Activated CD4-positive, CD25-positive, alpha-beta regulatory T cell treated with anti-CD3 and anti-CD28 coated beads, Interleukin-2, amount 50 U/mL, for 16 hours (primary cell): ENCODE data around the gene EN1.
A peak's percentile ranks its signal among the peaks of the same experiment; 100 is the strongest.

Experiments used
- DNase-seq: peaks from one replicate; pipeline ENCODE4 v3.0.0-alpha.2; 2020; ENCODE audit warnings: low read depth, low spot score

EN1 gene

DNA sequence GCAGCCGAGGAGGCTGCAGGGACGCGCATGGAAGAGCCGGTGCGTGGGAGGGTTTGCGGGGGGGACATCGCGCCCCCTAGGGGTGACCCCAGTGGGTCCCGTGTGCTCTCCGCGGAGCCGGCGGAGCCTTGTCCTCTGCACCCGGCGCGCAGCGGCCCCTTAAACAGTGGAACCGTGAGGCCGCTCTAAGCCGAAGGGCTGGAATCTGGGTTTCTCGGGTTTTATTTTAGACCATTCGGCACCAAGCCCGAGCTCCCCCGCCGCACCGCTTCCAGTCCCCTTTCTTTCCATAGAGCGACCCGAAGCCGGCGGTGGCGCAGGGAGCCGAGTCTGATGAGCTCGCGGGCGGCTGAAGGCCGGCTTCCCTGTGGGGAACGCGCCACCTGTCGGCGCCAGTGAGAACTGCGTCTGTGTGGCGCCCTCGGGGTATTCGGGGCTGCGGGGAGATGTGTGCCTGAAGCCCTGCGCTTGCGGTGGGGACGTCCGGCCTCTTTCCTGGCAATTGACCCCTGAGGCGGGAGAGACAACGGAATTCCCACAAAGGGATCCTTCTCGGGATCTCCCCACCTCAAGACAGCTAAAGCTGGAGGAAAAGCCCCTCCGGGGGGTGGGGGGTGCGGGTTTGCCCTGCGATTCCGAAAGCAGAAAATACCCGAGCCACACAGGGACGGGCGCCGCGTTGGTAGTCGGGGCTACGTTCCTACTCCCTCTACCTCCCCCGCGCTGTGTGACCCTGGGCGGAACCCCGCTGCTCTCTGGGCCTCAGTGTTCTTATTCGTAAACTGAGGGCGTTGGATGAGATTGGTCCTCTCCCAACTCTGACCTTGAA lies 8.2 kb upstream of the EN1 start:
- DNase-seq, result peak; percentile 53

DNA sequence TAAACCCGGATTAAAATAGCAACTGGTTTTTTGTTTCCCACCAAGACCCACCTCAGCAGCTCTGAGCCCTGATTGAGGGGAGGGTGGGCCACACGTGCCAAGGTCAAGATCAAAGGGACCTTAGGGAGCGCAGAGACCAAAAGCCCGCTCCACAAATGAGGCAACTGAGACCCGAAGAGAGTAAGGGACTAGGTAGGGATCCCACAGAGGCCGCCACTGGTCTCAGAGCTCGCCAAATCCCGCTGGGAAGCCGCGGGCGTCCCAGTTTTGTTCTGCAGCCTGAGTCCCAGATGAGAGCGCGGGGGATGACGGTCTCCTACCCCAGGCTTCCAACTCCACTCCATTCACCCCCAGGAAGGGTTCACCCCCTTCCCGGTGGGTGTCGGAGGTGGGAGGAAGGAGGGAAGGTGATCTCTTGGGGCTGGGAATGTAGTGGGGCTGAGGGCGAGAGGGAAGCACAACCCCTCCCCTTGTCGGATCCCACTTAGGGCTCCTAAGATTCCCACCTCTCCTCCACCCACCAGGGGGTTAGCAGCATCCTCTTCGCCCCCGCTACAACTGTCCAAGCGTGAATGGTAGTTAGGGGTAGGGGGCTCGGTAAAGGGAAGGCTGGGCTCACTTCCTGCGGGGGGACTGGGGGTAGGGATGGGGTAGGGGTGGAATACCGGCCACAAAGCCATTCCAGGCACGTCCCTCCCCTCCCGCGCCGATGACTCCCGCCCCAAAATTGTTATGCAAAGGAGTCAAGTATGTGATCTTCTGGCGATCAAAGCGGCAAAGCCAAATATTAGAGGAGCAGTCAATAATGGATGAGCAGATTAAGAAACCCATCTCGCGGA lies 7.3 kb upstream of the EN1 start:
- DNase-seq, result no peak

DNA sequence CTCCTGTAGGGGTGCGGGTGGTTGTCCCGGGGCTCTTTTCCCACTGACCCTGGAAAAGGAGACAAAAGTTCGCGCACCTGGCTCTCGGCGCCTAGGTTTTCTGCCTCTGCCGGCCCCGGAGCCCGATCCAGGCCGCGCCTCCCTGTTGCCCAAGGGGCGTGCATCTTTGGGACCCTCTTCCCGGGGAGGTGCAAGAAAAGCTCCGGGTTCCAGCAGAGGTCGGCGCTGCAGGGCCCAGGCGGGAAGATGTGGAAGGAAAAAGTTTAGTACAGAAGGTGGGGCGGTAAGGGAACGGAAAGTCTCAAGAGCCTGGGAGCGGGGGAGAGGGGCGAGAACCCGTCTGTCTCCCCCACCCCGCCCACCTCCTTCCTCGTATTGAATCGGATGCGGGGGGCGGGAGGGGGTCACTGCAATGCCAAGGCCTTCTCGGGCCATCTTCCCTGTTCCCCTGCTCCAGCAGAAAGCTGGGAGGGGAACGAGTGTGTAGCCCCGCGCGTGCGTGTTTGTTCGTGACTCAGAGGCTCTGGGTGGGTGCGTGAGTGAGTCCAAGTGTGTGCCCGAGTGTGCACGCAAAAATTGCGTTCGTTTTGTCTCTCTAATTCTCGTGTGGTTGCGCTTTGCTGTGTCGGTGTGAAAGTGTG lies 6.3 kb upstream of the EN1 start:
- no peak for DNase-seq

DNA sequence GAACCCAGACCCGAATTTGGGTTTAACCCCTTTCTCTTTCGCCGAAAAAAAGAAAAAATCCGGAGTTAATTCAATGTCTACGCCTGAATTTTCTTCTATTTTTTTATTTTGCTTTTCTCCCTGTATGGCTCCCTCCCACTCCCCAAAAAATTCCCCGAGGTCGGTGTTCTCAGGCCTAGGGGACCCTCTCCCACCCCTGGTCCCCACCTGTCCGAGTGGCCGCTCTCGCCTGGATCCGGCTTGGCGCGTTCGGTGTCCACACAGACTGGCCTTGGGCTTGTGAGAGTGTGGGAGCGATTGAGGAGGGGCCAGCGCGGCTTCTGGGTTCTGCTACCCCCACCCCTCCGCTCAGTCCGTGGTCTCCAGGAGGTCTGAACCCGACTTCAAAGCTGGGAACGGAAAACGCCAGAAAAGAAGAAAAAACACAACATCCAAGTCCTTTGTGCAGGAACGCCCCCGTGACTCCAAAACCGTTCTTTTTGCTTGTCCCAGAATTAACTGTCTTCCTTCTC lies 5.7 kb upstream of the EN1 start:
- DNase-seq, result no peak

DNA sequence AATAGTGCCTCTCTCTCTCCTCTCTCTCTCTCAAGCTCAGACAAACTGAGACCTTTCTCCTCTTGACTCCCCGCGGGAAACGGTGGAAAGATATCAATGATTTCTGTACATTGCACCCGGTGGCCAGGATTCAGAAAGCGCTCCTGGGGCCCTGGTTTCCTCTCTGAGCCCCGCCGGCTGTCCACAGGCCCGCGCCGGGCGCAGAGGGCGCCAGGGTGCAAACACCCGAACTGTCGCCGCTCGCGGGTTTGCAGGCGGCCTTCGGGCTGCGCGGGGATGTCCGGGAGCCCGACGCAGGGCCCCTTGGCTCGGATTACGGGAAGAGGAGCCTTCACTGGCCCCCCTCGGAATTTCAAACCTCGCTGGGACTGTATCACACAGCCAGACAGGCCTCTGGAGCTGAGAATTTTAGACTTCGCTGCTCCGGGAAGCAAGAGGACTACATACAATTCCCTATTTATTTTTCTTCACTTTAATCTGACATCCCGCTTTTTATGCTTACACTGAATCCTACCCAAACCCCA lies 5.2 kb upstream of the EN1 start:
- no peak for DNase-seq

DNA sequence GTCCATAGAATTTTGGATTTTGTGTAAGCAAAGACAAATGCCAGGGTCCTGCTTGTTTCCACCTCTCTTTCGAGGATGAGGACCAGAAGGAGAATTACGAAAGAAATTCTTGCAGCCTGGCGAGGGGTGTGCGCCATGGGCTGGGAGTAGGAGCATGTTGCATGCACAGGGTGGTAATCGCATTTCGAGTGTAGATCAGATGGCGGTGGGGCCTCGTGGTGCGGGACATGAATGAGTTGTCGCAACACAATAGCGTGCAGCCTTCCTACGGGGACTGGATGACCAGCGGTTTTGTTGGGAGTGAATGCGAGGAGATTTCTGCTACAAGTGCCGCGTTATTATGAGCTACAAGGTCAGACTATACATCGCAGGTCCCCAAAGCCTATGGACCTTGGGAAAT lies 4.2 kb upstream of the EN1 start:
- DNase-seq, result no peak

- no peak for DNase-seq
These were observed 3.5 kb upstream of the EN1 start for GRCh38 chr2:118850901-118851415.

- DNase-seq, result no peak
These were observed 2.9 kb upstream of the EN1 start for GRCh38 chr2:118850168-118850900.

GRCh38 chr2:118849226-118850167 lies 2.0 kb upstream of the EN1 start:
- no peak for DNase-seq

- DNase-seq, result no peak
These were observed 1.2 kb upstream of the EN1 start for GRCh38 chr2:118848381-118849225.

GRCh38 chr2:118847762-118848172 lies 319 bp upstream of the EN1 start:
- no peak for DNase-seq

DNA sequence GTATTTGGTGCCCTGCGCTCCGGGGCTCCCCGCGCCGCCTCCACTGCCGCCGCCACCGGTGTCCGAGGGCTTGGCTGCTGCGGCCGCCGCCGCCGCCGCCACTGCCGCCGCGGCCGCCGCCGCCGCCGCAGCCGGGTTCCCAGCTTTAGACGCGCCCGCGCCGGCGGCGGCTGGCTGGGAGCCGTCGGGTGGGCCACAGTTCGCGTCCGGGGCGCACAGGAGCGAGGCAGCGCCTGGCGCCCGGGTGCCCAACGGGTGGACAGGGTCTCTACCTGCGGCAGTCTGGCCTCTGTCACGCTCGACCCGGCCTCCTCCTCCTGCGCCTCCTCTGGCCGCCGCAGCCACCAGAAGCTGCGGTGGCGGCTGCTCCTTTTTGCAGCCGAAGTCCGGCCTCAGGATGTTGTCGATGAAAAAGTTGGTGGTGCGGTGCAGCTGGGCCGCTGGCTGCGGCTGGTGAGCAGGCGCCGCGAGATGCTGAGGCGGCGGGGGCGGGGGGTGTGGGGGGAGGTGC lies 951 bp downstream of the EN1 start:
- no peak for DNase-seq

DNA sequence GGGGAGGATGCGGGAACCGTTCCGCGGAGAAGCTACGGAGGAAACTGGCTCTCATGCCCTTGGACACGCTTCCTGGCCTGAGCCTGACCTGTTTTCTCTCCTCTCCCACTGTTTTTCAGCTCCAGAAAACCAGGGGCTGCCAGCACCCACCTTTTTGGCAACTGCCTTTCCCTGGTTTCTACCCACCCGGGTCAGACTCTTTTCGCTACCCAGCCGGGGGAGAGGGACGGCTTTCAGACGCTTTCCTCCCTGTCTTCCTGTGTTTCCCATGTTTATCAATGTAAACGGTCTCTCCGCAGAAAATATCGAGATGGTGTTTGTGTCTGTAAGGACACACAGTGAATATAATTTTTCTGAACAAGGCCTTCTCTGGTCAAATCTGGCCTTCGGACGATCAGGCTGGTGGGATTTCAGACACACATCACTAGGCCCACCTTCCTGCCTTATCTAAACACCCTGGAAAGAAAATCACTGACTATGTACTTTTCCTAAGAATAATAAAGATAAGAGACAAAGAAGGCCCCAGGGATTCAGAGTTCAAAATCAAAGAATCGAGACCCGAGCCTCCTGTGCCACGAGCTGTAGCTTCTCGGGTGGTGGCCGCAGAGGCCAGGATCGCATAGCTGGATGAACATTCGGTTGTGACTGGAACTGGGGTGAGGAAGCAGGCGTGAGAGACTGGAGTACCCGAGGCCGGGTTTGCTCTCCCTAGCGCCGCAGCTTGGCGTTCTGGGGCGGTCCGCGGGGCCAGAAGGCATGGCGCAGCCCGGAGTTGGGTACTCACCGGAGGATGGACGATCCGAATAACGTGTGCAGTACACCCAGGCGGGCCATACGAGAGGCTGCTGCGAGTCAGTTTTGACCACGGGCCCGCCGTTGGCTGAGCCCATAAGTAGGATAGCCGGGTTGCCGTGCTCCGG lies 1.7 kb downstream of the EN1 start:
- DNase-seq, result no peak

DNA sequence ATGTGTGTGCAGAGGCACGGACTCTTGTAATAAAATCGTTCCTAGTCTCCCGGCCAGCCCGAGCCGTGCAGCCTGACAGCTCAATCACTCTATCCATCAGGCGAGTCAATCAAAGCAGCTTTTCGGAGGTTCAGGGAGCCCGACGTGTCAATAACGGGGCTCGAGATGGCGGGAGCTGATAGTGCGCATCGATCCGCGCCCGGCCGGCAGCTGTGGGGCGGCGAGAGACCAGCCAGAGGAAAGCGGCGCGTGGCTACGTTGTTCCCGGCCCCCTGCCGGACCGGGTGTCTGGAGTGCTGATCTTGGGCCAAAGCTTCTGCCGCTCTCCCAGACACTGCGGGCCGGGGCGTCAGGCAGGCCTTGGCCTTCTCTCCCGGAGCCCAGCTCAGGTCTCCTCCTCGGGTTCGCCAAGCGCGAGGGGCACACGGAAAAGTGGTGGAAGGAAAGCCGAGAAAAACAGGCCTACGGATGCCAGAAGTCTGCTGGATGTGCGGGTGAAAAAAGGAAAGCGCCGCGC lies 2.4 kb downstream of the EN1 start:
- no peak for DNase-seq

DNA sequence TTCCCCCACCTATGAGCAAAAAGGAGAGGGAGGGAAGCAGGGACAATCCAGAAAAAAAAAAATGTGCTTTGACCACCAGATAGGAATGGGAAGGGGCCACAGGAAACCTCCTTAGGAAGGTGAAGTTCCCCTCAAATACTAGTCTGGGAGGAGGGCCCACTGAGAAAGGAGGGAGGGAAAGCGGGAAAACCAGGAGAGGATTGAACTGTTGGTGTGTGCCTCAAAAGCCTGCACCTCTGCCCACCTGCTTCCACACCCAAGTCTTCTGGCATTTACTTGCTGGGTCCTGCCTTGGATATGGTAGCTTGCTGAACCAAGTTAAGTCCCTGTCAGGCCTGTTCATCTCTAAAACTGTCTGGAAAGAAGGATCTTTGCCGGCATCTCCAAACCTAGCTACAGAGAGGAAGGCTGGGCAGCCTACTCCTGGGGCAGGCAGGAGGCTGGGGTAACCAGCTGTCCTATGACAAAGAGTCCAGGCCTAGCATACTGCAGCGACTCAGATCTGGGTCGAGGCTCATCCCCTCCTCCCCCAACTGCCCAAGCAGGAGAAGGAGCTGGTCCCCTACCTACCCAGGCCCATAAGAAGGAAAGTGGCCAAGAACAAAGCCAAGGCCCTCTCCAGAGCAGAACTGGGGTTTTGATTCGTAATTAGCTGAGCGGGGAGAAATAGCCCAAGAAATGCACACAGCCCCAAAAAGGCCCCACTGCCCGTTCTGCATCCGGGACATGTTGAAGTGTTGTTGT lies 3.0 kb downstream of the EN1 start:
- DNase-seq, result no peak

DNA sequence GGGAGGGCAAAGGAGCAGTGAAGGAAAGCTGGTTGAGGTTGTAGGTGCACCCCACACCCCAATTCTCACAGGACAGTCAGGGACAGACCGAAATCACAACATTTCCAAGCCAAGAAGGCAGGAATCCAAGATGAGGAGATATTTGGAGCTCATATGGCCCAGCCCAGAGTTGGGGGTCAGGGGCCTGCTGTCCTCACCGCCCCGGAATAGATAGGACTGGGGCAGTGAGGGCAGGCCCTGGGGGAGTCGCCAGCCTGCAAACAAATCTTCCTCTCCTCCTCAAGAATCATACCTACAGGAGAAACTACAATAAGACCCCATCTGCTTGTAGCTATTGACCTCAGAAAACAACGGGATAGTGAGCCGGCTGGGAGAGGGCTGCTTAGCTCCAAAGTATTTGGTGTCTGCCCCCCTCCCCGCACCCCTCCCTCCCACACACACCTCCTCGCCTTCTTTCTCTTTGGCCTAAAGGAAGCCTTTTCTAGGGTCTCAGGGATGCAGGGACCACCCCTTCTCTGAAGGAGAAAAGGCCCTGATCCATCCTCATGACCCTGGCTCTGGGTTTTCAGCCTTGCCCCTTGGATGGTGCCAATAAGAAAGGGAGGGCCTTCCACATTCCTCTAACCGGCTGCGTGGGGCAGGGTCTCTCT lies 3.8 kb downstream of the EN1 start:
- DNase-seq, result no peak
